HG02610 (cell line): ENCODE measurements around the gene SNX1.
A peak's percentile ranks its signal among the peaks of the same experiment; 100 is the strongest.
"Not testable (repeated sequence)": the region's sequence is repeated elsewhere in the genome, so short reads cannot be mapped to it uniquely, and the experiment has no call there.

Source experiments
- ATAC-seq: cut with Tn5 transposase; IDR thresholded peaks from one replicate; pipeline ENCODE4 v1.9.1; 2021; ENCODE audit warnings: mild to moderate bottlenecking, moderate library complexity; ENCODE audit not compliant: unreplicated experiment

Gene SNX1, protein sequence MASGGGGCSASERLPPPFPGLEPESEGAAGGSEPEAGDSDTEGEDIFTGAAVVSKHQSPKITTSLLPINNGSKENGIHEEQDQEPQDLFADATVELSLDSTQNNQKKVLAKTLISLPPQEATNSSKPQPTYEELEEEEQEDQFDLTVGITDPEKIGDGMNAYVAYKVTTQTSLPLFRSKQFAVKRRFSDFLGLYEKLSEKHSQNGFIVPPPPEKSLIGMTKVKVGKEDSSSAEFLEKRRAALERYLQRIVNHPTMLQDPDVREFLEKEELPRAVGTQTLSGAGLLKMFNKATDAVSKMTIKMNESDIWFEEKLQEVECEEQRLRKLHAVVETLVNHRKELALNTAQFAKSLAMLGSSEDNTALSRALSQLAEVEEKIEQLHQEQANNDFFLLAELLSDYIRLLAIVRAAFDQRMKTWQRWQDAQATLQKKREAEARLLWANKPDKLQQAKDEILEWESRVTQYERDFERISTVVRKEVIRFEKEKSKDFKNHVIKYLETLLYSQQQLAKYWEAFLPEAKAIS

DNA sequence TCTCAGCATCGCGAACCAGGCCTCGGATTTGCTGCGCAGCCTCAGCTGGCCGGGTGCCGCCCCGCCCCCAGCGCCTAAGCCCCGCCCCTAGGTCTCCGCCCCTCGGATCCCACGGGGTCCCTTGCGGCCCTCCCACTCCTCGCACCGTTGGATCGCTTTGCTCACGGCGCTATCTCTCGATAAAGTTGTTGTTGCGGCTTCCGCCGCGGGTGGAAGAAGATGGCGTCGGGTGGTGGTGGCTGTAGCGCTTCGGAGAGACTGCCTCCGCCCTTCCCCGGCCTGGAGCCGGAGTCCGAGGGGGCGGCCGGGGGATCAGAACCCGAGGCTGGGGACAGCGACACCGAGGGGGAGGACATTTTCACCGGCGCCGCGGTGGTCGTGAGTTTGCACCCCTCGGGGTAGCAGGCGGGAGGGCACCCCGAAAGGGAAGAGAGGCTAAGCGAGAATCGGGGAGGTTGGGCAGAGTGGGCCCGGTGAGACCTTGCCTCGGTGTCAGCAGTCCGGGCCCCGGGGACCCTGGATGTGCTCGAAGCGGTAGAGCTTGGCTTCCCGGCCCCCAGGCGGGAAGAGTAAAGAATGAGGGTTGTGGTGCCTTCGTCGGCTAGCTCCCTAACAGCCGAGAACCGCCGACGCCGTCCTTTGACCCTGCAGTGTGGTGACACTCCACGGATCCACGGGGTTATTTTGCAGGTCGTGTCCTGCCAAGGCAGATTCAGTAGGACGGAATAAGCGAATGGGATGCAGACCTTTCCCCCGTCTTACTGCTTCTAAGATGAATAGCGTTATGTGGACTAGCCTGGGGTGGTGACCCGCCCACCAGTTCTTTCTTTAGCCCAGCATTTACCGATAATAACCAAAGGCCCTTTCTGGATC, at the start of gene SNX1:
SNX1 (plus strand) TSS at position 188 of the 873 bp plus-strand sequence; CDS start at position 220, 32 bp downstream.
- peak; percentile 48 for ATAC-seq

DNA sequence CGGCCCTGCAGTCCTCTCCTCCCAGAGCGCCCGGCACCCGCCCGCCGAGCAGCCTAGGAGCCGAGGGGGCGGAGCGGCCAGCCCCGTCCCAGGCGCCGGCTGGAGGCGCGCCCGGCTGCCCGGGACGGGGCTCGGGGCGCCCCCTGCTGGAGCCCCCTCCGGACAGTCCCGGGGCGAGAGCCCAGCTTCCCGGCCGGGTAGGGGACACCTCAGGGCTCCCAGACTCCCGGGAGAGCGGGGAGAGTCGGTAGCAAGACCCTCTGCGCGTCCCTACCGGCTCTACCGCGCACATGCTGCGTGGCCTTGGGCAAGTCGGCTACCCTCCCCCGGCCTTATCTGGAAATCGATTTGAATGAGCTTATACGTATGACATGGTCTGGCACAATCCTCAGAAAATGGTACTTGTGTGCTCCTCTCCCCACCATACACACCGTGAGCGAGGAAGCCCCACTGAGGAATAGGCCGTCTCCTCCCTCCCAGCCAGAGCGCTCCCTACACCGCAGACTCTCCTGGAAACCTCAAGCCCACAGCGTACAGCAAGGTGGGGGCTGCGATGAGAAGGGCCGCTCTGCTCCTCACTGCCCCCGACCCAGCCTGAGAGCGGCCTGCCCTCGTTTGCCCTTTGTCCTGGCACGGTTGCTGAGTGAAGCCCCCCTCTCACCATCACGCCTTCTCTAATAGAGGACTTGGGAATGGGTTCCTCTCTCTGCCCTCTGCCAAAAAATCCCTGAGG, 49.2 kb upstream of the SNX1 start, which contains the start of gene DAPK2:
DAPK2 (minus strand) TSS at position 65 of the 733 bp plus-strand sequence. CDS start 6,224 bp downstream, outside the sequence.
- ATAC-seq: peak; percentile 53

DNA sequence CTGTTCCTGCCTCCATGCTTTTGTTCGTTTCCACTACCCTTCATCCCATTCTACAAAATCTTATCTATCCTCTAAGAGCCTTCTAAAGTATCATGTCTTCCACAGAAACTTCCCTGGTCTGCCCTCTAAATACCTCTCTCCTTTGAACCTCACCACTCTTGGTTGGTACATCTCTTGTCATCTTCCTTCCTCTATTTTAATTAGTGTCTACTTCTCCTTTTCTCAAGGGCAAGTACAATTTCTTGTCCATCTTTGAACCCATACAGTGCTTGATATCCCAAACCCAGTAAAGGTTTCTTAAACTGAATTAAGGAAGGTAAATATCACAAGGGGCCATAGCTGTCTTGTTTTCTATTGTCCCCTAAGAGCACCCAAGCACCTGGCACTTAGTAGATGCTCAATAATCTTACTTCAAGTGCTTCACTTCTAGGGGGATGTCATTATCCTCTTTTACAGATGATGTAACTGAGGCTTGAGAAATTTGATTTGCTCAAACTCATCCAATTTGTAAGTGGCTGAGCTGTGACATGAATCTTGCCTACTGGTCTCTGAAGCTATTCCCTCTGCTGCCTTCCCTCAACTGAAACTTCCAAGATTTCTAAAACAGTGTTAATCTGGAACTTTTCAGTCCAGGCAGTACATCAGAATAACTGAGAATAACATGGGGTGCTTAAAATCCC, 46.9 kb upstream of the SNX1 start:
- no peak for ATAC-seq

DNA sequence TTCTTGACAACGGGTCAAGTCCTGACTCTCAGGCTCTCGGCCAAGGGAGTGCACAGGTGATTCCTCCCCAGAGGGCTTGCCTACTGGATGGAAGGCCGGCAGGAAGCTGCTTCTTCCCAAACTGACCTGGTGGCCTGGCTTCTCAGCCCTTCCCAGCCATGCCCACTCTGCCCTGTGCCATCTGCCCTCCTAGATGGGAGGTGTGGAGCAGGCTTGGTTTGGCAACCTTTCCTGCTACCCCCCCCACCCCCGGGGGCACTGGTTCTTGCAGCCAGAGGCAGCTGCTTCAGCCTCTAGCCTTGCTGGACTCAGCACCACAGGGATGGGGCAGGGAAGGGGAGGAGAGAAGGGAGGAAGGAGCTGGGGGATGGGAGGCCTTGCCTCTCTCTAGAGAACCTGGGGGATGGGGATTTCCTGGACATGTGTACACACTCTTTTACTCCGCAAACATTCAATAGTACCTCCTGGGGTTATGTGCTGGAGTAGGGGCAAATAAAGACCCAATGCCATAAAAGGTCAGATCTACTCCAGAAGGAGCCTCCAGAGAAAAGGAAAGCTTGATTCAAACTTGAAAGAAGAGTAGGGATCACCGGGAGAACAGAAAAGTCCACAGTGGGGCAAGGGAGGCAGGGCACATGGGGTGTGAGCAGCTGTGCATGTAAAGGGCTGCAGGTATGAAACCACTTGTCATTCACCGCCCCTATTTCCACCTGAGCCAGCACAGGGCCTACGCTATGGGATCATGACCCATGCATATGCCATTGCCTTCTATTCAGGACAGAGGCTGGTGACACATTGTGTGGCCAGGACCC, 45.3 kb upstream of the SNX1 start:
- no peak for ATAC-seq

DNA sequence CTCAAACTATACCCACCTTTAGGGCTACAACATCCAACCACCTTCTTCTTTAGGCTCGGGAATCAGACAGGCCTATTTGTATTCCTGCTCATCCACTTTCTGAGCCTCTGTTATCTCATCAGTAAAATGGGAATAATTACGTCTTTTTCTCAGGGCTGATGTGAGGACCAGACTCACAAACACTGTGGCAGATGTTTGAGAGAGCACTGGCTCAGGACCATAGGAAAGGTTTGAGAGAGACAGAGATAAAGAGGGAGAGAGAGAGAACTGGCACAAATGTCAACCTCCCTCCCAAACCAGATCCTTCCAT, 44.7 kb upstream of the SNX1 start:
- ATAC-seq: no peak

DNA sequence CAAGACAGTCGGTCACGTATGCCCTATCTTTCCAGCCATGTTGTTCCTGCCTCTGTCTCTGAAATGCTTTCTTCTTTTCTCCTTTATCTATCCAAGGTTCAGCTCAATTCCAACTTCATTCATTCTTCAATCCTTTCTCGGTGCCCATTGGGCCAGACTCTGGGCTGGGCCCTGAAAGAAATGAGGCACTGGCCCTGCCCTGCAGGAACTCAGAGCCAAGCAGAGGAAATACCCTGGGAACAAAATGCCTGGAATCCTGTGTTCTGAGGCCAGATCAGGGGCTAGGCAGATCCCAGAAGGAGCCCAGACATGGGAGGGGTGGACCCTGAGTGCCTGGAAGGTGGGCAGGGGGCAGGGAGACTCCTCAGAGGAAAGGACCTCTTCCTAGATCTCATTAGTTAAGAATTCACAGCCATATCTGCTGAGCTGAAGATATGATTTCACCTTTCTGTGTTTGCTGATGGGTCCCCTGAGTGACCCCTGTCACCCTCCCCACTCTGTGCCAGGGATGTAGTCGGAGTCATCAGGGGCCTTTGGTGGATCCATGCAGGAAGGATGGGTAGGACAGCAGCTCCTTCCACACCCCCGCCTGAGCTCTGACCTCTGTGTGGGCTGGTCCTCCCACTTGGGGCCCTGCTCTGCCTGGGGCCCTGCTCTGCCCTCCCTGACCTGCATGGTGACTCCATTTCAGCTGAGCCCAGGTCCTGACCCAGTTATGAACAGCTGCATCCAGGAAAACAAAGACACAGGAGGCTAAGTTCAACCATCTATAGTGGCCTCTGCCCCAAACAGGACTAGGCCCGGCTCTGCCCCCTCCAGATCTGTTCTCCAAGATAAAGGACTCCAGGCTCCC, 44.1 kb upstream of the SNX1 start:
- ATAC-seq: no peak

DNA sequence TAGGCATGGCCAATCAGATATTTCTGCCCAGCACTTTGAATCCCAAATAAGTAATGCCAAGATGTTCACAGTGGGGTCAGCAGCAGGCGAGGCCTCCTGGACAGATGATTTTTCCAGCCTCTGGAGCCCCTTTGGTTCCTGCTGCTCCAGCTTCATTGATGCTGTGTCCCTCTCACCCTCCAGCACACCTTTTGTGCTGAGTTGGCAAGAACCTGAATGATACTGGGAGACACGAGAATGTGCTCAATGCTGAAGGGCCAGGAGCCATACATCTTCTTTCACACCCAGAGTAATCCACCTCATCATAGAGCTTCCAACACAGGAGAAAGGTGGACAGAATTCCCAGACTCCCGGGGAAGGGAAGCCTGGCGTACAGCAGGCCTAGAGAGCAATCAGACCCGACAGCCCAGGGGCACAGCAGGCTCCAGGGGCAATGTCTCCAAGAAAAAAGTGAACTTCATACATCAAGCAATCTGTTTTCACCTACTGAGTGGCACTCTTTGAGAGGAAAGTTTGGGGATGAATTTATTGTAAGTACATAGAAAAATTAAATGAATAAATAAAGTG, 42.8 kb upstream of the SNX1 start:
- no peak for ATAC-seq

DNA sequence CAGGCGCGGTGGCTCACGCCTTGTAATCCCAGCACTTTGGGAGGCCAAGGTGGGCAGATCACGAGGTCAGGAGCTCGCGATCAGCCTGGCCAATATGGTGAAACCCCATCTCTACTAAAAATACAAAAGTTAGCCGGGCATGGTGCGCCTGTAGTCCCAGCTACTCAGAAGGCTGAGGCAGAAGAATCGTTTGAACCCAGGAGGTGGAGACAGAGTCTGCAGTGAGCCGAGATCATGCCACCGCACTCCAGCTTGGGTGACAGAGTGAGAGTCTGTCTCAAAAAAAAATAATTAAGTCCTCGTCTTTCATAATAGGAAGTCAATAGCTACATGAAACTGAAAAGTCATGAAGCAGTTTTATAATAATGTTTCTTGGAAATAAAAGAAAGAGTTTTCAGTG, 42.1 kb upstream of the SNX1 start:
- ATAC-seq: not testable (repeated sequence)

DNA sequence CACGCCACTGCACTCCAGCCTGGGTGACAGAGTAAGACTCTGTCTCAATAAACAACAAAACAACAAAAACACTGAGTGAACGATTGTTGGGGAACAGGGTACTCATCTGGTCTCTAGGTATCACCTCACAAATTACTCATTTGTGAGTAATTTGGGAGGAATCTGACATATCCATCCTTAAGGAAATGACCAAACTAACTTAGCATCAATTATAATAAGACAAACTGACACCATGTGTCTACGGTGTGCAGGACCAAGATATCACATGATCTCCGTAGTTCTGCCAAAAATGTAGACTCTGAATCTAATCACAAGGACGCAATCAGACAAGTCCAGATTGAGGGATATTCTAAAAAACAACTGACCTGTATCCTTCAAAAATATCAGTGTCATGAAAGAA, 37.5 kb upstream of the SNX1 start:
- ATAC-seq: no peak

DNA sequence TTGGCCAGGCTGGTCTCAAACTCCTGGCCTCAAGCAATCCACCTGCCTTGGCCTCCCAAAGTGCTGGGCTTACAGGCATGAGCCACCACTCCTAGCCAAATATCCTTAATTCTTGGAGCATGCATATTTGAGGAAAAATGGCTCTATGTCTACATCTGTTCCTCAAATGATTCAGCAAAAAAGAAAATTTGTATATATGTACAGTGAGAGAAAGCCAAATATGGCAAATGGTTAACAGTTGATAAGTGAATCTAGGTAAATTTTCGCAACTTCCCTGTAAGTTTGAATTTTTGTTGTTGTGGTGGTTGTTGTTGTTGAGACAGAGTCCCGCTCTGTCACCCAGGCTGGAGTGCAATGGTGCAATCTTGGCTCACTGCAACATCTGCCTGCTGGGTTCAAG, 36.7 kb upstream of the SNX1 start:
- not testable (repeated sequence) for ATAC-seq

DNA sequence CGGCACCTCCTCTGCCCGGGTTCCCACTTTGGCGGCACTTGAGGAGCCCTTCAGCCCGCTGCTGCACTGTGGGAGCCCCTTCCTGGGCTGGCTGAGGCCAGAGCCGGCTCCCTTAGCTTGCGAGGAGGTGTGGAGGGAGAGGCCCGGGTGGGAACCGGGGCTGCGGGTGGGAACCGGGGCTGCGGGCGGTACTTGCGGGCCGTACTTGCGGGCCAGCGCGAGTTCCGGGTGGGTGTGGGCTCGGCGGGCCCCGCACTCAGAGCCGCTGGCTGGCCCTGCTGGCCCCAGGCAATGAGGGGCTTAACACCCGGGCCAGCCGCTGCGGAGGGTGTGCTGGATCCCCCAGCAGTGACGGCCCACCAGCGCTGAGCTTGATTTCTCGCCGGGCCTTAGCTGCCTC, 35.1 kb upstream of the SNX1 start:
- no peak for ATAC-seq

DNA sequence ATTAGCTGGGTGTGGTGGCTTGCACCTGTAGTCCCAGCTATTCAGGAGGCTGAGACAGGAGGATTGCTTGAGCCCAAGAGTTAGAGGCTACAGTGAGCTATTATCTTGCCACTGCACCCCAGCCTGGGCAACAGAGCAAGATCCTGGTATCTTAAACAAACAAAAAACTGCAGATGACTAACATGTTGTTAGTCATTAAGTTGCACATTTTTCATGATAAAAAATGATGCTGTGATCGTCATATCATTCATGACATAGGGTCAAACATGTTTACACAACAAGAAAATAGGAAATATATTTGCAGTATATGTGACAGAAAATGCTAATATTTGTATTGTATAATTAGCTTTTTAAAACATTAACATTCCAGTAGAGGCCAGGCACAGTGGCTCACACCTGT, 29.3 kb upstream of the SNX1 start:
- no peak for ATAC-seq

DNA sequence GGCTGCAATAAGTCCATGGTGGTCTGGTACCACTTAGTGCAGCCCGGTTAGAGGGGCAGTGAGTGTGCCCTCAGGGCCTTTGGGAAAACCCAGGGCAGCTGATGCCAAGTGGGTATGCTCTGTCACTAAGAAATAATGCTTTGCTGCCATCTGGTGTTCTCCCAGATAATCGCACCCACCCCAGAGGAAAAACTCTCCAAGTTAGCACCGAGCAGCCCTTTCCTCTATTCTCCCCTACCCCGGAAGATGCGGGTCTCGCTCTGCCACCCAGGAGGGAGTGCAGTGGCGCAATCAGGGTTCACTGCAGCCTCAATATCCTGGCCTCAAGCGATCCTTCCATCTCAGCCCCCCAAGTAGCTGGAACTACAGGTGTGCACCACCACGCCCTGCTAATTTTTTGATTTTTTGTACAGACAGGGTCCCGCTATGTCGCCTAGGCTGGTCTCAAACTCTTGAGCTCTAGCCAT, 28.2 kb upstream of the SNX1 start:
- ATAC-seq: no peak

DNA sequence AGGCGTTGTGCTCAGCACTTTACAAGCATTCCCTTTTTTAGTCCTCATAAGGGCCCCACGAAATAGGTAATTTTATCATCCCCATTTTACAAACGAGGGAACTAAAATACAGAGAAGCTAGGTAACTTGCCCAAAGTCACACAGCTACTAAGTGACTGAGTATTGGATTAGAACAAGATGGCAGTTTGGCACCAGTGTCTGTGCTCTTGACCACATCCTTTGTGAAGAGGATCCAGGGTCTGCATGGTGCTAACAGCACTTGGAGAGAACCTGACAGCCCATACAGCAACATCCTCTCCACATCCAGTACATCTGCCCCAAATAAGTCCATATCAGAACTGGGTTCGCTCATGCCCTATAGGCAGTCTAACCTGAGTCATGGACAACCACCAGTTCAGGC, 27.6 kb upstream of the SNX1 start:
- no peak for ATAC-seq

DNA sequence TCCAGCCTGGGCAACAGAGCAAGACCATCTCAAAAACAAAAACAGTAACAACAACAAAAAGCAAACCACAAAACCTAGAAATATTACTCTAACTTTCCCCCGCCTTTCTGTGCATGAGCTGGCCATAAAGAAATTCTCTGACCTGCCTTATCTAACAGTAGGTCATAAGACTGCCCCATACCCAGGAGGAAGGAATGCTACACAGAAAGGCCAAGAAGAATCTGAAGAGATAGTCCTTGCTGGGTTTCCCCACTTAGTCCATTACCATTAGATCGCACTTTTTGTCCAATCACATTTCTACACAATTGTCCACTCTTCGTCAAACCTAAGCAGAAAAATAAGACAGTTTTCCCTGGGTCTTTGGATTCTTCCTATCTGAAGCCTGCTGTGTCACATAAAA, 25.7 kb upstream of the SNX1 start:
- no peak for ATAC-seq

DNA sequence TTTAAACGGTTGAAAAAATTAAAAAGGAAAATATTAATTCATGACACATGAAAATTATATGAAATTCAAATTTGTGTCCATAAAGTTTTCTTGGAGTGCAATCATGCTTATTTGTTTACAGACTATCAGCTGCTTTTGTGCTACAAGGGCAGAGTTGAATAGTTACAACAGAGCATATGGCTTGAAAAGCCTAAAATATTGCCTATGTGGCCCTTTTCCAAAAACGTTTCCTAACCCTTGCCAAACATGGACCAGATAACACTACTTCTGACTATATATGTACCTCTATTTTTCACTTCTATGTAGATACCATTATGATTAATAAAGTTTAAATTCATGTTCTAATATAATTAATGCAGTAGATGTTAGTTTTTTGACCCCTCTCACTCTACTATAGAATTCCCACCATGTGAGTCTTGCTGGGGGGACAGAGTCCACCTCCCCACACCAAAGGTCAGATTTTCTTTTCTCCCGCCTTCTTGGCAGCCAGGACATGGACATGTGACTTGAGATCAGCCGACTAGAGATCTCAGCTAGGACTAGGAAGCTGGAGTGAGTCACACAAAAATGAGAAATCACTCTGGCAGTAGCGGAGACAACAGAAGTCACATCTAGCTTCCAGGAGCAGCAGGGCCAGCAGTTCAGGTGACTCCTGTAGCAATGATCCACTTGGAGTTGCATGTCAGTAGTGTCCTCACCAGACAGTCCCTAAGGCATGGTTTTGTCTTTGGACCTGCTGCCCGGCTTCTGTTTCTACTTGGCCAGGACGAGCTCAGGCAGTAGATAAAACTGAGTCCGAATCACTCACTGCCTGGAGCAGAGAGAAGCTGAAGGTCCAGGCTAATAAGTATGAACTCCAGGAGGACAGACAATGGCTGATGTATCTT, 24.6 kb upstream of the SNX1 start:
- no peak for ATAC-seq
